Brain microvascular endothelial cell (primary cell): ENCODE data around the gene PDZRN4.

Experiments
- DNase-seq: peaks from one replicate; pipeline ENCODE4 v3.0.0-alpha.2; 2020
- H3K27ac ChIP-seq: fragments of 250-450 bp; sonication (Bioruptor Pico); 2 replicates; pipeline ENCODE4 v1.5.1; 2020; ENCODE audit warnings: mild to moderate bottlenecking, moderate library complexity
- H3K27me3 ChIP-seq: fragments of 250-450 bp; sonication (Bioruptor Pico); replicated peaks from 2 replicates; pipeline ENCODE4 v1.5.1; 2020; ENCODE audit warnings: mild to moderate bottlenecking
- H3K36me3 ChIP-seq: fragments of 250-450 bp; sonication (Bioruptor Pico); replicated peaks from 2 replicates; pipeline ENCODE4 v1.5.1; 2020; ENCODE audit warnings: mild to moderate bottlenecking
- H3K4me3 ChIP-seq: 2 replicates; pipeline ENCODE4 v1.5.1; 2011; ENCODE audit warnings: low read depth, mild to moderate bottlenecking, control low read depth, low read length, moderate library complexity
- CTCF ChIP-seq: IDR thresholded peaks from 2 replicates; pipeline ENCODE4 v1.5.1; 2011; ENCODE audit warnings: low read depth, mild to moderate bottlenecking, moderate library complexity, low read length, control low read depth, inconsistent platforms; ENCODE audit errors: missing control alignments
- in situ Hi-C: cut with HindIII; loops from 2 replicates; pipeline ENCODE4 v1.10.0; 2017; ENCODE audit warnings: low sequenced_read_pairs, low pct_ligation_motif_present

Gene PDZRN4

GRCh38 chr12:41333974-41334373 is 145.9 kb downstream of the PDZRN4 start:
- Histone ChIP-seq H3K27me3 (no peaks in the 10 kb centered on the region), H3K27ac (no peak overlapping the region), H3K4me3 (no peak overlapping the region), H3K36me3 (no peaks in the 10 kb centered on the region)
- DNase-seq, result no peak
- in situ Hi-C loops, result no loop called here
- TF ChIP-seq CTCF, result no peak

DNA sequence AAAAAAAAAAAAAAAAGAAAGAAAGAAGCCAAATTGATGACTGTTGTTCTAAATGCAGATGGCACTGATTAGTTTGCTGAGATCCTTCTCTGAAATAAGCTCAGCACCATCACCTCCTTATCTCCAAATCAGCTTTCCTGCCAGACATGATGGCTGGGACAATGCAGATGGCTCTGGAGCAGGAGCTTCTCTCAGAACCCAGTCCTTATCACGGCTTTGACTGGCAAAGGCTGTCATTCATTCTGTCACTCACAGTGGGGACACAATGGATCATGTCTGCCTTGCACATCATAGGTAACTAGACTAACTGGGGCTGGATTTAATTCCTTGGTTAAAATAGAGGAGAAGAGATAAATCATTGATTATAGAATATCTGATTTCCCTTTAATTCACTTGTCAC is 146.3 kb downstream of the PDZRN4 start:
- TF ChIP-seq CTCF, result no peak
- Histone ChIP-seq H3K27me3 (no peaks in the 10 kb centered on the region), H3K36me3 (no peaks in the 10 kb centered on the region), H3K4me3 (no peak overlapping the region), H3K27ac (no peak overlapping the region)
- DNase-seq, result no peak
- in situ Hi-C loops, result no loop called here

GRCh38 chr12:41336041-41336549 is 148.0 kb downstream of the PDZRN4 start:
- no peak for TF ChIP-seq CTCF
- in situ Hi-C loops, result no loop called here

GRCh38 chr12:41339784-41340183 is 151.7 kb downstream of the PDZRN4 start:
- in situ Hi-C loops, result no loop called here
- Histone ChIP-seq H3K36me3 (no peaks in the 10 kb centered on the region), H3K27me3 (no peaks in the 10 kb centered on the region), H3K4me3 (no peak overlapping the region), H3K27ac (no peak overlapping the region)
- DNase-seq, result no peak
- TF ChIP-seq CTCF, result no peak

More at GRCh38 chr12:41336041-41336549, 148.0 kb downstream of the PDZRN4 start:
- no peaks in the 10 kb centered on the region for H3K36me3 ChIP-seq
- H3K4me3 ChIP-seq, result no peak overlapping the region
- no peak for DNase-seq
- H3K27me3 ChIP-seq, result no peaks in the 10 kb centered on the region
- no peak overlapping the region for H3K27ac ChIP-seq

- TF ChIP-seq CTCF, result no peak
- H3K4me3 ChIP-seq, result no peak overlapping the region
- H3K27me3 ChIP-seq, result no peaks in the 10 kb centered on the region
- H3K36me3 ChIP-seq, result no peaks in the 10 kb centered on the region
- DNase-seq, result no peak
- H3K27ac ChIP-seq, result no peak overlapping the region
- in situ Hi-C loops, result no loop called here
Observed at GRCh38 chr12:41344776-41345470, 156.8 kb downstream of the PDZRN4 start.

GRCh38 chr12:41348198-41348597 is 160.1 kb downstream of the PDZRN4 start:
- no peak for TF ChIP-seq CTCF
- Histone ChIP-seq H3K4me3 (no peak overlapping the region), H3K27ac (no peak overlapping the region), H3K36me3 (no peaks in the 10 kb centered on the region), H3K27me3 (no peaks in the 10 kb centered on the region)
- DNase-seq, result no peak
- in situ Hi-C loops, result no loop called here
